ENCODE data around the gene PTPRE.

- TF ChIP-seq POLR2A (IDR thresholded peaks at IDR 0.05) (no peak), EP300 (IDR thresholded peaks at IDR 0.05) (no peak), CTCF (IDR thresholded peaks at IDR 0.05) (no peak)
Observed at GRCh38 chr10:128043259-128044045, 136.5 kb downstream of the PTPRE start.
